A549 (cell line): Measurements from ENCODE around the gene TPSG1. TPM values are rescaled to one million over a fixed set of nuclear protein-coding genes. Genes with fewer than 3 reads are reported as not detected.

ENCODE experiments used
- ATAC-seq, 2 experiments: fragments of 200-7000 bp in 1 of 2; fragments of >200 bp in 1 of 2; cut with Nextera tagmentation in 1 of 2; cut with Tn5 transposase in 1 of 2; 3 replicates each; pipeline versions ENCODE4 v1.8.0 to v1.9.1; 2018 to 2020; ENCODE audit warnings: mild to moderate bottlenecking in 1 of 2, moderate library complexity in 1 of 2
- CTCF ChIA-PET: fragments of 300-600 bp; sonication (Branson Sonifier 250); formaldehyde crosslinking; extraction: SDS; loops from one replicate; lab custom pipeline; 2021; ENCODE audit warnings: antibody characterized with exemption, inconsistent platforms; lab: Yijun Ruan, JAX
- POLR2A ChIA-PET: fragments of 350-600 bp; formaldehyde crosslinking; extraction: SDS; loops from one replicate; lab custom pipeline; 2021; ENCODE audit warnings: antibody characterized with exemption, inconsistent platforms; lab: Yijun Ruan, JAX
- DNase-seq, 2 experiments: peaks; one replicate each; pipeline versions ENCODE4 v3.0.0 to v3.0.0-alpha.2; 2011 to 2016; ENCODE audit warnings: low read depth in 1 of 2, low spot score in 1 of 2
- FAIRE-seq: peaks from 2 replicates; lab custom pipeline; 2011; peaks lifted over from hg19 to GRCh38; lab: Jason Lieb, UNC
- H3K27ac ChIP-seq, 2 experiments: fragments of >200 bp; sonication (Bioruptor Twin); formaldehyde crosslinking; 3 replicates each; pipeline ENCODE4 v1.5.1; 2016 to 2017
- H3K4me1 ChIP-seq: fragments of >200 bp; sonication (Bioruptor Twin); formaldehyde crosslinking; 3 replicates; pipeline ENCODE4 v1.6.1; 2016
- H3K4me2 ChIP-seq: fragments of >200 bp; sonication (Bioruptor Twin); formaldehyde crosslinking; 3 replicates; pipeline ENCODE4 v1.6.1; 2016
- H3K4me3 ChIP-seq: fragments of >200 bp; sonication (Bioruptor Twin); formaldehyde crosslinking; 3 replicates; pipeline ENCODE4 v1.5.1; 2016
- H3K9me3 ChIP-seq: fragments of >200 bp; sonication (Bioruptor Twin); formaldehyde crosslinking; 3 replicates; pipeline ENCODE4 v1.6.1; 2016
- BCL3 ChIP-seq: fragments of >200 bp; sonication (Bioruptor Twin); formaldehyde crosslinking; IDR thresholded peaks from 3 replicates; pipeline ENCODE4 v1.6.1; 2016
- BHLHE40 ChIP-seq: IDR thresholded peaks from 2 replicates; pipeline ENCODE4 v1.6.1; 2012; ENCODE audit warnings: low read depth, low read length, inconsistent platforms
- CTCF ChIP-seq: fragments of >200 bp; sonication (Bioruptor Twin); formaldehyde crosslinking; IDR thresholded peaks from 3 replicates; pipeline ENCODE4 v1.5.1; 2016
- E2F6 ChIP-seq: IDR thresholded peaks from 2 replicates; pipeline ENCODE4 v1.6.1; 2012; ENCODE audit warnings: low read depth, borderline replicate concordance
- EHF ChIP-seq: fragments of 250-450 bp; sonication (Bioruptor Pico); IDR thresholded peaks from 2 replicates; pipeline ENCODE4 v1.5.0; 2020; ENCODE audit warnings: mild to moderate bottlenecking
- FOSB ChIP-seq: fragments of 250-450 bp; sonication (Bioruptor Pico); IDR thresholded peaks from 2 replicates; pipeline ENCODE4 v1.5.0; 2020; ENCODE audit warnings: mild to moderate bottlenecking, moderate library complexity
- FOSL2 ChIP-seq, 2 experiments: fragments of 450-650 bp in 1 of 2; fragments of >200 bp in 1 of 2; sonication (Bioruptor Twin) in 1 of 2; formaldehyde crosslinking; IDR thresholded peaks; 2 replicates each; pipeline versions ENCODE4 v1.5.0 to v1.6.1; 2016 to 2020; ENCODE audit warnings: mild to moderate bottlenecking in 1 of 2, moderate library complexity in 1 of 2
- HES2 ChIP-seq: fragments of >200 bp; sonication (Bioruptor Twin); formaldehyde crosslinking; IDR thresholded peaks from 2 replicates; pipeline ENCODE4 v1.6.1; 2016
- HOXB13 ChIP-seq: fragments of 250-450 bp; sonication (Bioruptor Pico); IDR thresholded peaks from 2 replicates; pipeline ENCODE4 v1.5.0; 2020; ENCODE audit warnings: low read depth, mild to moderate bottlenecking, moderate library complexity
- HOXB5 ChIP-seq: fragments of 250-450 bp; sonication (Bioruptor Pico); IDR thresholded peaks from 2 replicates; pipeline ENCODE4 v1.5.0; 2020; ENCODE audit warnings: mild to moderate bottlenecking, moderate library complexity
- KDM1A ChIP-seq: fragments of 200-600 bp; sonication (generic); IDR thresholded peaks from 2 replicates; pipeline ENCODE4 v1.6.1; 2016; ENCODE audit warnings: low read depth, mild to moderate bottlenecking
- KDM5A ChIP-seq: fragments of 200-600 bp; sonication (generic); IDR thresholded peaks from 2 replicates; pipeline ENCODE4 v1.6.1; 2016; ENCODE audit warnings: antibody characterized with exemption, mild to moderate bottlenecking
- MYC ChIP-seq: IDR thresholded peaks from 2 replicates; pipeline ENCODE4 v1.6.1; 2012; ENCODE audit warnings: mild to moderate bottlenecking, inconsistent platforms, low read length, improper control_type of control experiment, borderline replicate concordance
- NPAS2 ChIP-seq: fragments of 250-450 bp; sonication (Bioruptor Pico); IDR thresholded peaks from 2 replicates; pipeline ENCODE4 v1.8.0; 2022; ENCODE audit warnings: mild to moderate bottlenecking, moderate library complexity, borderline replicate concordance
- POLR2AphosphoS2 ChIP-seq: conservative IDR thresholded peaks from 2 replicates; pipeline ENCODE4 v1.6.1; 2012; ENCODE audit warnings: low read length, improper control_type of control experiment, inconsistent platforms
- SREBF2 ChIP-seq: fragments of 450-650 bp; IDR thresholded peaks from 2 replicates; pipeline ENCODE4 v1.6.1; 2014; ENCODE audit warnings: mild to moderate bottlenecking, moderate library complexity
- TFCP2L1 ChIP-seq: fragments of 250-450 bp; sonication (Bioruptor Pico); IDR thresholded peaks from 2 replicates; pipeline ENCODE4 v1.5.0; 2021; ENCODE audit warnings: mild to moderate bottlenecking
- TP53 ChIP-seq: fragments of 250-450 bp; sonication (Bioruptor Pico); IDR thresholded peaks from 2 replicates; pipeline ENCODE4 v1.5.0; 2021; ENCODE audit warnings: mild to moderate bottlenecking, moderate library complexity
- USF2 ChIP-seq: fragments of 450-650 bp; IDR thresholded peaks from 2 replicates; pipeline ENCODE4 v1.6.1; 2014; ENCODE audit warnings: antibody characterized with exemption
- ZC3H11A ChIP-seq: fragments of 450-650 bp; IDR thresholded peaks from 2 replicates; pipeline ENCODE4 v1.6.1; 2014; ENCODE audit warnings: antibody characterized with exemption, mild to moderate bottlenecking
- ZSCAN20 ChIP-seq: fragments of 250-450 bp; sonication (Bioruptor Pico); IDR thresholded peaks from 2 replicates; pipeline ENCODE4 v1.8.0; 2022; ENCODE audit warnings: mild to moderate bottlenecking, moderate library complexity
- WGBS: methylation state at CpG from one replicate; pipeline ENCODE4 v1.1.6; 2017; ENCODE audit errors: missing lambda C conversion rate; 5-methylcytosine and 5-hydroxymethylcytosine counted together
- polyA plus RNA-seq, 4 experiments: library from polyadenylated mRNA; depleted of rRNA in 3 of 4; stranded (reverse); fragments of >200 nt; fragmentation: RNase III in 1 of 4; extraction: RNeasy Plus Mini Kit Qiagen cat#74134 plus additional on column Dnase treatment in 1 of 4; gene quantifications; 2 replicates in 3 of 4; 3 replicates in 1 of 4; pipeline ENCODE4 v1.2.3, GENCODE V29; 2011 to 2017

TPSG1 gene
- polyA plus RNA-seq, 2 of the 4 experiments (the other 2 are of a cell fraction): not detected

GRCh38 chr16:1274767-1275166, 49.7 kb upstream of the TPSG1 start (continued):
- TF ChIP-seq BHLHE40 (no peak), FOSB (CRISPR knock-in tag) (no peak), NPAS2 (CRISPR knock-in tag) (no peak), CTCF (no peak), POLR2AphosphoS2 (no peak), FOSL2 (IDR thresholded peaks at IDR 0.05) (no peak), FOSL2 (CRISPR knock-in tag; IDR thresholded peaks at IDR 0.05) (no peak), EHF (CRISPR knock-in tag) (no peak), E2F6 (no peak)

GRCh38 chr16:1273816-1274215, 48.7 kb upstream of the TPSG1 start:
- POLR2A ChIA-PET: no interaction called here
- no peak overlapping the region for H3K4me2 ChIP-seq
- H3K4me3 ChIP-seq: no peak overlapping the region
- TF ChIP-seq KDM1A (no peak), USF2 (no peak), ZSCAN20 (no peak), TFCP2L1 (CRISPR knock-in tag) (no peak), HOXB13 (CRISPR knock-in tag) (no peak), SREBF2 (no peak), MYC (no peak), BCL3 (no peak), TP53 (CRISPR knock-in tag) (no peak), FOSL2 (IDR thresholded peaks at IDR 0.05) (no peak), FOSL2 (CRISPR knock-in tag; IDR thresholded peaks at IDR 0.05) (no peak), ZC3H11A (no peak), HOXB5 (CRISPR knock-in tag) (no peak), FOSB (CRISPR knock-in tag) (no peak), HES2 (no peak), KDM5A (no peak)
- TF ChIP-seq, all 56 proteins: peak for 0
- no peak for FAIRE-seq
- Histone ChIP-seq H3K4me1 (peaks cover 5% of the 10 kb centered on the region; the same call in 1 of the 3 replicates), H3K27ac (no peak overlapping the region), H3K9me3 (no peaks in the 10 kb centered on the region)
- CTCF ChIA-PET: interaction anchor here (0.8 kb wide), 1 partner anchor 13 kb away, joined by 3 read pairs; no protein-coding TSS in a partner anchor
- 77% methylated on average over 14 of the region's 15 CpGs for WGBS
- DNase-seq: no peak
- no peak for ATAC-seq
